ENCODE measurements around the gene PRSS37. TPM values are rescaled to one million over a fixed set of nuclear protein-coding genes. Genes with fewer than 3 reads are reported as not detected.
"Not testable (repeated sequence)": the region's sequence is repeated elsewhere in the genome, so short reads cannot be mapped to it uniquely, and the experiment has no call there.

PRSS37 gene
- total RNA-seq, 2 donors from 2014 or later = not detected

DNA sequence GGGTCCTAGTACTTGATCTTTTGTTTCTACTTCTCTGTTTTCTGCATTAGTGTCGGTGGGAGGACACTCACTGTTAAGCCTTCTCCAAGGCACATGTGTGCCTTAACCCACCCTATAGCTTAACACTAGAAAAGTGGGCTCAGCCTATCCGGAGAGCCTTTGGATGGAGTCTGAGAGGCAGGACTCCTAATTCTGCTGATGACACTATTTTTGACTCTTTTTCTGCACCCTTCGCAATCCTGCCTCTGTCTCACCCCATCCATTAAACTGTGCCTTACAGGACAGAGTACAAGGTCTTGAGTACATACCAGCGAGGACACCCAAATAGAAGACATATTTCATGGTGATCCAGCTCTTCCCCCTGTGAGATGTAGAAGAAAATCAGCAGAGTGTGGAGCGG lies 577 bp downstream of the PRSS37 start:
- no peak for DNase-seq
- intact Hi-C loops (cut with DNase I) = no loop called here
- TF ChIP-seq POLR2A (IDR thresholded peaks at IDR 0.05) = no peak
- no peak for TF ChIP-seq CTCF (IDR thresholded peaks at IDR 0.05)
- ATAC-seq = no peak
- H3K36me3 ChIP-seq (replicated peaks in 1 of 2; ENCODE audit: insufficient read depth in 1 of 2, low read depth in 2 of 2) = no peaks in the 10 kb centered on the region
- no peak overlapping the region for H3K4me3 ChIP-seq
- H3K9me3 ChIP-seq = no peaks in the 10 kb centered on the region
- no peaks in the 10 kb centered on the region for H3K27me3 ChIP-seq
- peaks cover 53% of the 10 kb centered on the region for H3K4me1 ChIP-seq
- H3K27ac ChIP-seq = peak overlapping the region in 3 of 4 donors; percentile 15 to 70 (median 61)
- WGBS, 2 donors = 96 to 99% methylated on average over 5 of the region's 5 CpGs

DNA sequence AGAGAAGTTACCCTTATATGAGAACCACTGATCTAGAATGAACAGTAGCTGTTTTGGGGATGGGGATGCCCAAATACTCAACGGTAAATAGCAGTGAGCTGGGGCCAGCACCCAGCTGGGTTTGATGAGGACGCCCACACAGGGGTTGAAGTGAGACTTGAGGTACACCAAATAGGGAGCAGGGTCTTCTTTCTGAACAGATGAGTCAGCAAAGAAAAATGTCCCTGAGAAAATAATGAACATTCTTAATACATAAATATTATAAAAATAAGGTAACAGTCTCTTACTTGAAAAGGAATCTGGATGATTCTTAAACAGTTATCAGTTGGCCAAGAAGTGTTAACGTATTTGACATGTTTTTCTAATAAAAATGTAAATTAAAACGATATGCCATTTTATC lies 2.0 kb downstream of the PRSS37 start:
- Histone ChIP-seq H3K9me3 (no peaks in the 10 kb centered on the region), H3K4me3 (no peak overlapping the region), H3K27ac (no peak overlapping the region), H3K4me1 (peaks cover 40% of the 10 kb centered on the region), H3K27me3 (no peaks in the 10 kb centered on the region), H3K36me3 (replicated peaks in 1 of 2; ENCODE audit: insufficient read depth in 1 of 2, low read depth in 2 of 2) (no peaks in the 10 kb centered on the region)
- ATAC-seq = no peak
- intact Hi-C loops (cut with DNase I) = no loop called here
- no peak for DNase-seq
- 83 to 84% methylated on average over 4 of the region's 4 CpGs for WGBS, 2 donors
- TF ChIP-seq CTCF (IDR thresholded peaks at IDR 0.05) (no peak), POLR2A (IDR thresholded peaks at IDR 0.05) (no peak)

DNA sequence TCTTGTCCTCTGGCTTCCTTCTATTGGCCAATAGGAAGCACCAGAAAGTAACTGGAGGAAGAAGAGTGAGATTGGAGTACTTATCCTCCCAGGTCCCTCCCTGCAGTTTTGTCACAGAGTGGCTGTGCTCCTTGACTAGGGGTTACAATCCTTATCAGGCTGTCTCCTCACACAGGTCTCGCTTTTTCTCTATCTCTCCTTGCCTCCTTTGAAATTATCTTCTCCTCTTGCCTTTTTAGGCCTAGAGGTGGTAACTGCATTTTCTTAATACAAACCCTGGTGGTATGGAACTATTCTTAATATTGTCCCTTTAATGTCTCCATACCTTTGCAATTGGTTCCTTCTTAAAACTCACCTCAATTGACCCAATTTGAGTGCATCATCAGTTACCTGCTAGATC lies 2.7 kb downstream of the PRSS37 start:
- Histone ChIP-seq H3K9me3 (no peaks in the 10 kb centered on the region), H3K4me1 (peaks cover 34% of the 10 kb centered on the region), H3K27ac (no peak overlapping the region), H3K36me3 (replicated peaks in 1 of 2; ENCODE audit: insufficient read depth in 1 of 2, low read depth in 2 of 2) (no peaks in the 10 kb centered on the region), H3K27me3 (no peaks in the 10 kb centered on the region), H3K4me3 (no peak overlapping the region)
- DNase-seq = no peak
- intact Hi-C loops (cut with DNase I) = no loop called here
- 89 to 94% methylated on average over 1 of the region's 1 CpG for WGBS, 2 donors
- ATAC-seq = no peak
- TF ChIP-seq CTCF (IDR thresholded peaks at IDR 0.05) = no peak
- no peak for TF ChIP-seq POLR2A (IDR thresholded peaks at IDR 0.05)

- no peak for ATAC-seq
These were observed 3.6 kb downstream of the PRSS37 start for GRCh38 chr7:141837683-141838082.

DNA sequence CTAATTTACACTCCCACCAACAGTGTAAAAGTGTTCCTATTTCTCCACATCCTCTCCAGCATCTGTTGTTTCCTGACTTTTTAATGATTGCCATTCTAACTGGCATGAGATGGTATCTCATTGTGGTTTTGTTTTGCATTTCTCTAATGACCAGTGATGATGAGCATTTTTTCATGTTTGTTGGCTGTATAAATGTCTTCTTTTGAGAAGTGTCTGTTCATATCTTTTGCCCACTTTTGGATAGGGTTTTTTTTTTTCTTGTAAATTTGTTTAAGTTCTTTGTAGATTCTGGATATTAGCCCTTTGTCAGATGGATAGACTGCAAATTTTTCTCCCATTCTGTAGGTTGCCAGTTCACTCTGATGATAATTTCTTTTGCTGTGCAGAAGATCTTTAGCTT lies 18.9 kb downstream of the PRSS37 start:
- H3K4me1 ChIP-seq, ATAC-seq: not testable (repeated sequence)

More at GRCh38 chr7:141837683-141838082, 3.6 kb downstream of the PRSS37 start:
- no peaks in the 10 kb centered on the region for H3K27me3 ChIP-seq
- H3K4me1 ChIP-seq = peaks cover 25% of the 10 kb centered on the region
- WGBS, 2 donors = 98% methylated on average over 5 of the region's 5 CpGs
- H3K27ac ChIP-seq = no peak overlapping the region
- no peak for DNase-seq
- intact Hi-C loops (cut with DNase I) = no loop called here
- no peaks in the 10 kb centered on the region for H3K9me3 ChIP-seq
- TF ChIP-seq POLR2A (IDR thresholded peaks at IDR 0.05) (no peak), CTCF (IDR thresholded peaks at IDR 0.05) (no peak)
- H3K36me3 ChIP-seq (replicated peaks in 1 of 2; ENCODE audit: insufficient read depth in 1 of 2, low read depth in 2 of 2) = no peaks in the 10 kb centered on the region
- no peak overlapping the region for H3K4me3 ChIP-seq

More for the DNA sequence above, 18.9 kb downstream of the PRSS37 start:
- H3K4me3 ChIP-seq; H3K27ac ChIP-seq; intact Hi-C loops (cut with DNase I); H3K27me3 ChIP-seq; H3K36me3 ChIP-seq (replicated peaks in 1 of 2; ENCODE audit: insufficient read depth in 1 of 2, low read depth in 2 of 2); DNase-seq; H3K9me3 ChIP-seq: not testable (repeated sequence)

Measured in body of pancreas (tissue), 4 donors.